Frontal cortex (tissue), 4 donors: Measurements from ENCODE around the gene GIPR. TPM values are rescaled to one million over a fixed set of nuclear protein-coding genes. Genes with fewer than 3 reads are reported as not detected.
A peak's percentile ranks its signal among the peaks of the same experiment; 100 is the strongest.
"Not testable (repeated sequence)": the region's sequence is repeated elsewhere in the genome, so short reads cannot be mapped to it uniquely, and the experiment has no call there.

Experiments used
- DNase-seq, 2 donors: peaks; one replicate each; pipeline ENCODE4 v3.0.0; 2012; ENCODE audit warnings: low spot score in 2 of 2
- FAIRE-seq: peaks from 2 replicates; lab custom pipeline; 2012; peaks lifted over from hg19 to GRCh38; lab: Jason Lieb, UNC
- total RNA-seq: library from RNA; depleted of rRNA; stranded (reverse); fragments of >200 nt; gene quantifications from one replicate; pipeline ENCODE4 v1.2.3, GENCODE V29; 2014
- donor health status: control.
- donor health status: control.
- donor health status: control.

Gene GIPR
- total RNA-seq: 0.41 TPM

GRCh38 chr19:45667620-45668341 lies at the start of gene GIPR:
Gene GIPR (plus strand): TSS chr19:45668221. CDS start chr19:45669521, 1,300 bp downstream.
- DNase-seq (peak; percentile 24 to 53), FAIRE-seq (no peak)

DNA sequence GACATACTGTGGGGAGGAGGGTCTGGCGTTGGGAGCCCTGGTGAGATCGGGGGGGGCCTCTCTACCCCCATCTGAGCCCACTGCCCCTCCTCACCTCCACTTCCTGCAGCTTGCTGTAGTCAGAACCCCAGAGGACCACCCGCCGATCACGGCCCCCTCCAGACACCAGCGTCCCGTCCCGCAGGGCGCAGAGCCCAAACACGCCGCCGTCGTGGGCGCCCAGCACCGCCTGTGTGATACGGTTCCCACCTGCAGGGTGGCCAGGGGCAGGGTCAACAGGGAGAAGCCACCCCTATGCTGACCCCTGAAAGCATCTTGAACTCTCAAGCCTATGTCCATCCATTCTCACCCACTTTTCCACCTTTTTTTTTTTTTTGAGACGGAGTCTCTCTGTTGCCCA lies 46.6 kb upstream of the GIPR start:
- peak in 1 of 2 donors; percentile 15 for DNase-seq
- no peak for FAIRE-seq

DNA sequence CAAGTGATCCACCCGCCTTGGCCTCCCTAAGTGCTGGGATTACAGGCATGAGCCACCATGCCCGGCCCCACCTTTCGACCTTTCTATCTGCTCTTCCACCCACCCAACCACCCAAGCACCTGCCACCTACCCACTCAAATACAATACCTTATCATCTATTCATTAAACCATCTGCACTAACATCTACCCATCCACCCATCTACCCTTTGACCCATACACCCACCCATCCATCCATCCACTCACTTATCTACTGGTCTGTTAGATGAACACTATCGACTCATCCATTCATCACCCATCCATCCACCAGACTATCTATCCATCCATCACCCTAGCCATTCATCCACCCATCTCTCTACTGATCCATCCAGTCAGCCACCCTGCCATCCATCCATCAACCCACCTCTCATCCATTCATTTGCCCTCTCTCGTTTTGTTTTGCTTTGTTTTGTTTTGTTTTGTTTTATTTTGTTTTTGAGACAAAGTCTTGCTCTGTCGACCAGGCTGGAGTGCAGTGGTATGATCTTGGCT lies 46.0 kb upstream of the GIPR start:
- no peak for FAIRE-seq

DNA sequence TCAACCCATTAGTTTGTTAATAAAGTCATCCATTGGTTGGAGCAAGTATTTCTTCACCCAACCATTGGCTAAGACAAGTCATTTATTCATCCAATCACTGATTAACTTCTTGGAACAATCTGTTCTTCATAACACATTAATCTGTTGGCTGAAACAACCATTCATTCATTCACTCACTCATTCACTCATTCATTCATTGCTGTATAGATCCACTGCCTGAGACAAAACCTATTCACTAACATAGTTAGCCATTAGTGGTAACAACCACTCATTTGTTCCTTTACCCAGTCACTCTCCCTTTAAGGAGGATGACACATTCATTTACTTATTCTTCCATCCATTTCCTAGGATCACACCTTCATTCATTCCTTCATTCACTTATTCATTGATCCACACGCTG lies 44.0 kb upstream of the GIPR start:
- DNase-seq (peak in 1 of 2 donors; percentile 3), FAIRE-seq (no peak)

More for the DNA sequence above, 46.0 kb upstream of the GIPR start:
- peak in 1 of 2 donors; percentile 3 for DNase-seq

GRCh38 chr19:45628219-45628618 lies 39.8 kb upstream of the GIPR start:
- not testable (repeated sequence) for DNase-seq, FAIRE-seq

GRCh38 chr19:45629704-45630103 lies 38.3 kb upstream of the GIPR start:
- no peak for DNase-seq
- no peak for FAIRE-seq

- no peak for FAIRE-seq
- DNase-seq: no peak
Observed at GRCh38 chr19:45630463-45630862, 37.6 kb upstream of the GIPR start.

DNA sequence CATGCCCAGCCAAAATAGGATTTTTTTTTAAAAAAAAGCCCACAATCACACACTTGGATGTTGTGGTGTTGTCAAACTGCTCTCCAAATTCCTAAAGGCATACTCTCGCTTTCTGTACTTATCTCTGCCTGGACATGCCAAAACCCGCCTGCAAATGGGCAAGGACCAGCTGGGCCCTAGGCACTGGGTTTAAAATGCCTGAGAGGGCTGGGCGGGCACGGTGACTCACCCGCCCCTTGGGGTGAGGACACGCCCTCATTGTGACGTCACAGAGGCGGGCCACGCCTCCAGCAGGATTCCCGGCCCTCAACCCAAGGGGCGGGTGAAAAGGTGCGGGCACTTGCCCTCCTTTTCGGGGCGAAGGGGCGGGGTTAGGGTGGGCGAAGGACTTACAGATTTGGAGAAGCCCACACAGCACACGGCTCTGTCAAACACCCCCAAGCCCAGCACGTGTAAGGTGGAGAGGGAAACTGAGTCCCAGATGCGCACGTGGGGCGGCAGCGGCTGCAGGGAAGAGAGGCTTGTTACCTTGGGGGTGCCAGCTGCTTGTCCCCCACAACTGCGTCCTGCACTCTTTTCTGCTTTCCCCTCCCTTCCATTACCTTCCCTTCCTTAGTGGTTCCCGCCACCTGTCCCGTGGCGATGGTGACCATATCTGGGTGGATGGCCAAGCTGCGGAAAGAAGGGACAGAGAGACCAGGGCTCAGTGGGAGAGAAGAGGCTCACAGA lies 35.4 kb upstream of the GIPR start:
- FAIRE-seq: no peak
- peak; percentile 76 to 90 for DNase-seq

DNA sequence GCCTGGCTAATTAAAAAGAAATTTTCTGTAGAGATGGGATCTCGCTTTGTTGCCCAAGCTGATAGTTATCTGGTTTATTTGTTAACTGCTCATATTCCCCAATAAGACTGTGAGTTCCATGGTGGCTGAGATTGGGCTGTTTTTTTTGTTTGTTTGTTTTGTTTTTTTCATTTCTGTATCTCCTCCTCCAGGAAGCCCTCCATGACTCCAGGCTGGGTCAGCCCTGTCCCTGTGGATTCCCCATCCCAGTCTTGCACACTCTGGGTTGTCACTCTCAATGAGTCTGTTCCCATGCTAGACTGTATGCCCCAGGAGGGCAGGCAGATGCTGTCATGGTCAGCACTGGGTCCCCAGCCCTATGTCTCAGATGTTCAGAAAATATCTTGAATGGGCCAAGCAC lies 31.7 kb upstream of the GIPR start:
- DNase-seq (no peak), FAIRE-seq (no peak)

DNA sequence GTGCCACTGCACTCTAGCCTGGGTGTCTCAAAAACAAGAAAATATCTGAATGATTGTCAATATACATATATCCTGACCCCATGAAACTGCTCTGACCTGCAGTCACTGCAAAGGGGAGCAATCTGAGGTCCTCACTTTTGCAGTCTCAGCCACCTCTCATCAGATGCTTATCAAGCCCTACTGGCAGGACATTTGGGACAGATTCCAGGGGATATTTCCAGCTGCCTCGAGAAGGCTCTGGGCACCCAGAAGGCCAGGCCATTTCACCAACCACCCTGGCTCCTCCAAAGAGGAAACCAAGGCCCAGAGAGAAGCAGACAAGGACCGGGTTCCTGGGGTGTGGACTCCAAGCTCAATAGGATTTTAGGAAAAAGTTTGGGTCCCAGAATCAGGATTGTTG lies 31.1 kb upstream of the GIPR start:
- DNase-seq (no peak), FAIRE-seq (no peak)

DNA sequence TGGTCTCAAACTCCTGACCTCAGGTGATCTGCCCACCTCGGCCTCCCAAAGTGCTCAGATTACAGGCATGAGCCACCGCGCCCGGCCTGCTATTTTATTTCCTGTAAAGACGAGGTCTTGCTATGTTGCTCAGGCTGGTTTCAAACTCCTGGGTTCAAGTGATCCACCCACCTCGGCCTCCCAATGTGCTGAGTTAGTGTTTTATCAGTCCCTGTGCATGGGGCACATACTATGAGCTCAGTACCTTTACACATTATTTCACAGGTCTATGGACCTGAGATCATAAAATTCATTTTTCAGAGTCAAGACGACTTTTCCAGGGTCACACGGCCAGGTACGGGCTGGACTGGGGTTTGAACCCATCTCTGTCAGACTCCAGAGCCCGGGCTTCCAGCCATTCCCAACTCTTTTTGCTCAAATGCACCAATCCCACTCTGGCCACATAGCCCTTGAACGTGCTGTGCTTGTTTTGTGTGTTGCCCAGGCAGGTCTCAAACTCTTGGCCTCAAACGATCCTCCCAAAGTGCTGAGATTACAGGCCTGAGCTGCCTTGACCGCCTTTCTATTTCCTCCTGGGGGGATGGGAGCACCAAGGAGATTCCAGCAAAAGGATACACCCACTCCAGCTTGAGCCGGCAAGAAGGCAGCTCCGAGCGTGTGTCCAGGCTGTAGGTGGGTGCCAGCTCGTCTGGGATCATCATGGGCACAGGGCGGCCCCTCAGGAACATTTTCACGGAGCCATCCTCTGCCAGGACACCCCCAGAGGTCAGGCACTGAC lies 29.9 kb upstream of the GIPR start:
- no peak for FAIRE-seq
- no peak for DNase-seq

- DNase-seq (peak in 1 of 2 donors; percentile 45), FAIRE-seq (no peak)
Observed at GRCh38 chr19:45638930-45639729, 28.9 kb upstream of the GIPR start, which contains the start of gene EML2. Gene EML2 (minus strand): TSS chr19:45639397. CDS start chr19:45639376, 21 bp downstream.

GRCh38 chr19:45640849-45641273 lies 27.2 kb upstream of the GIPR start:
- FAIRE-seq (no peak), DNase-seq (no peak)

GRCh38 chr19:45641274-45642105 lies 26.5 kb upstream of the GIPR start:
- DNase-seq (peak; percentile 45 to 49), FAIRE-seq (no peak)

GRCh38 chr19:45643024-45643926 lies 24.7 kb upstream of the GIPR start:
- FAIRE-seq: no peak

GRCh38 chr19:45643927-45644771 lies 23.9 kb upstream of the GIPR start:
- FAIRE-seq (no peak), DNase-seq (peak in 1 of 2 donors; percentile 63)

More at GRCh38 chr19:45643024-45643926, 24.7 kb upstream of the GIPR start:
- peak; percentile 87 to 91 for DNase-seq
